OCI-LY7 (cell line): Measurements from ENCODE around the gene PADI3. TPM values are rescaled to one million over a fixed set of nuclear protein-coding genes. Genes with fewer than 3 reads are reported as not detected.

Source experiments
- BruUV-seq: library from RNA; stranded (reverse); fragments of 400-500 nt; replicated peaks from 2 replicates; lab custom pipeline; 2021; lab: Mats Ljungman, UMichigan
- CTCF ChIA-PET: fragments of 300-600 bp; sonication (Branson Sonifier 250); formaldehyde crosslinking; loops from one replicate; lab custom pipeline; 2022; ENCODE audit warnings: antibody characterized with exemption; ENCODE audit not compliant: unreplicated experiment; lab: Charles Lee
- POLR2A ChIA-PET: fragments of 300-600 bp; sonication (Branson Sonifier 250); formaldehyde crosslinking; loops from one replicate; lab custom pipeline; 2022; ENCODE audit warnings: antibody characterized with exemption; lab: Charles Lee
- DNase-seq: peaks from one replicate; pipeline ENCODE4 v3.0.0-alpha.2; 2015; ENCODE audit warnings: low spot score
- H2AFZ ChIP-seq: fragments of 200-600 bp; sonication (generic), shearing (Covaris generic); 2 replicates; pipeline ENCODE4 v1.6.1; 2014; ENCODE audit warnings: mild to moderate bottlenecking, antibody characterized with exemption, low read length, moderate library complexity
- H3K27ac ChIP-seq: fragments of 200-600 bp; sonication (generic); 2 replicates; pipeline ENCODE4 v1.5.1; 2014; ENCODE audit warnings: mixed run types, low read depth, mild to moderate bottlenecking, moderate library complexity, low read length, inconsistent platforms; ENCODE audit not compliant: poor library complexity, severe bottlenecking
- H3K36me3 ChIP-seq: fragments of 200-600 bp; sonication (generic); 2 replicates; pipeline ENCODE4 v1.6.1; 2014; ENCODE audit warnings: mild to moderate bottlenecking, antibody characterized with exemption, low read length, moderate library complexity, mixed read lengths; ENCODE audit not compliant: insufficient read depth
- H3K4me1 ChIP-seq: fragments of 200-600 bp; sonication (generic); 2 replicates; pipeline ENCODE4 v1.5.1; 2014; ENCODE audit warnings: mild to moderate bottlenecking, low read length; ENCODE audit not compliant: insufficient read depth, poor library complexity, severe bottlenecking
- H3K4me2 ChIP-seq: fragments of 200-600 bp; sonication (generic); 2 replicates; pipeline ENCODE4 v1.6.1; 2014; ENCODE audit warnings: mild to moderate bottlenecking, low read length
- H3K4me3 ChIP-seq: fragments of 200-600 bp; sonication (generic); 2 replicates; pipeline ENCODE4 v1.5.1; 2014; ENCODE audit warnings: mild to moderate bottlenecking, low read depth, low read length; ENCODE audit not compliant: poor library complexity, severe bottlenecking
- H3K79me2 ChIP-seq: fragments of 200-600 bp; sonication (generic); 2 replicates; pipeline ENCODE4 v1.6.1; 2016; ENCODE audit warnings: low read depth, mild to moderate bottlenecking, low read length, moderate library complexity, mixed read lengths; ENCODE audit not compliant: insufficient read depth
- H3K9me2 ChIP-seq: fragments of 200-600 bp; sonication (generic); 2 replicates; pipeline ENCODE4 v1.6.1; 2016; ENCODE audit warnings: mild to moderate bottlenecking, low read length, mixed read lengths; ENCODE audit not compliant: insufficient read depth
- H3K9me3 ChIP-seq: fragments of 200-600 bp; sonication (generic); 2 replicates; pipeline ENCODE4 v1.6.1; 2014; ENCODE audit warnings: mild to moderate bottlenecking, mixed run types, low read length, mixed read lengths
- H4K20me1 ChIP-seq: fragments of 200-600 bp; sonication (generic); 2 replicates; pipeline ENCODE4 v1.6.1; 2014; ENCODE audit warnings: mild to moderate bottlenecking, antibody characterized with exemption, low read length, moderate library complexity, mixed read lengths; ENCODE audit not compliant: insufficient read depth
- EZH2phosphoT487 ChIP-seq: fragments of 200-600 bp; sonication (generic); IDR thresholded peaks from 2 replicates; pipeline ENCODE4 v1.6.1; 2018; ENCODE audit warnings: low read depth, borderline replicate concordance, mild to moderate bottlenecking, mixed run types, antibody characterized with exemption, low read length, moderate library complexity, mixed read lengths
- intact Hi-C: fragments of 100-400 bp; cut with micrococcal nuclease; formaldehyde crosslinking; loops from one replicate; pipeline ENCODE4 v1.10.0; 2022; ENCODE audit not compliant: unreplicated experiment
- total RNA-seq, 2 experiments: library from RNA; depleted of rRNA in 1 of 2; stranded (reverse); fragments of >200 nt in 1 of 2; shearing (Covaris generic) in 1 of 2; gene quantifications; 2 replicates each; pipeline ENCODE4 v1.2.3, GENCODE V29; 2014 to 2022
- TF ChIP-seq, protein P1 (sequence below): fragments of 200-600 bp; sonication (generic); conservative IDR thresholded peaks from 2 replicates; pipeline ENCODE4 v1.5.1; 2014; ENCODE audit warnings: mild to moderate bottlenecking, antibody characterized with exemption, low read length, moderate library complexity, mixed read lengths

The PADI3 gene
- total RNA-seq, 2 experiments from 2014 or later: not detected

DNA sequence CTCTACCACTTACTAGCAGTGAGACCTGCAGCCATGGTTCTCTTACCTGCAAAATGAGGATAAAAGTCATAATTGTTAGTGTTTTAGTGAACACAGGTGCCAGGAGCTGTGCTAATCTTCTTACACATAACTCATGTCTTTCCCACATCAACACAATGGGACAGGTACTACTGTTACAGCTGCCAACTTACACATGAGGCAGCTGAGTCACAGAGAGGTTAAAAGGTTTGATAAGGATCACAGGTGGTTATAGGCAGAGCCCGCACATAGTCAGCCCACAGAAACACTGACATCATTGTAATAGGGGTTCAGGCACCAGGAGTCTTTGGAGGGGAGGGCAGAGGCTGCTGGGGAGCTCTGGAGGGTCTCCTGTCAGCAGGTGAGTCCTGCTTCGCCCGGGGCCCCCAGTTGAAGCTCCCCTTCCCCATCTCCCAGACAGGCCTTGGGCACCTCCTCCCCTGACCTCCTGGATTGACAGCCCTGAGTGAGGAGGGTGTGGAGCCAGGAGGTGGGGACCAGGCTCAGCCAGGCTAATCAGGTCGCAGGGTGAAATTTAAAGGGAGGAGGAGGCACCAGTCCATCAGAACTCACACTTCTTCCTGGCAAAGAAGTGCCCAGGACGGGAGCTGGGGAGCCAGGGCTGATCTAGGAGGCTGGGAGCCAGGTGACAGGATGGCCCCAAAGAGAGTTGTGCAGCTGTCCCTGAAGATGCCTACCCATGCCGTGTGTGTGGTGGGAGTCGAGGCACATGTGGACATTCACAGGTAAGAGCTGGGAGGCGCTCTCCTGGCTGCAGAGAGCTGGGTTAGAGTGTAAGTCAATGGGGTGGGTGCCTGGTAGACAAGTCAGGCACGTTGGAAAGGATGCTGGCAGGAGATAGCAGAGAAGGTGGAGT, 44.1 kb upstream of the PADI3 start, which contains the start of gene PADI1:
Gene PADI1 (plus strand): TSS at position 583 of the 895 bp plus-strand sequence. CDS start 90 bp downstream, at position 673.
- Histone ChIP-seq H3K79me2 (no peaks in the 10 kb centered on the region), H3K4me1 (peaks cover 22% of the 10 kb centered on the region), H3K36me3 (no peaks in the 10 kb centered on the region), H3K27ac (no peak within 1 kb of the TSS), H3K4me2 (no peak within 1 kb of the TSS), H2AFZ (no peak within 1 kb of the TSS), H4K20me1 (no peaks in the 10 kb centered on the region), H3K9me2 (no peaks in the 10 kb centered on the region), H3K4me3 (no peak within 1 kb of the TSS), H3K9me3 (no peaks in the 10 kb centered on the region)
- CTCF ChIA-PET: no interaction called here
- no TSS peak for BruUV-seq
- POLR2A ChIA-PET: no interaction called here
- TF ChIP-seq, protein P1, sequence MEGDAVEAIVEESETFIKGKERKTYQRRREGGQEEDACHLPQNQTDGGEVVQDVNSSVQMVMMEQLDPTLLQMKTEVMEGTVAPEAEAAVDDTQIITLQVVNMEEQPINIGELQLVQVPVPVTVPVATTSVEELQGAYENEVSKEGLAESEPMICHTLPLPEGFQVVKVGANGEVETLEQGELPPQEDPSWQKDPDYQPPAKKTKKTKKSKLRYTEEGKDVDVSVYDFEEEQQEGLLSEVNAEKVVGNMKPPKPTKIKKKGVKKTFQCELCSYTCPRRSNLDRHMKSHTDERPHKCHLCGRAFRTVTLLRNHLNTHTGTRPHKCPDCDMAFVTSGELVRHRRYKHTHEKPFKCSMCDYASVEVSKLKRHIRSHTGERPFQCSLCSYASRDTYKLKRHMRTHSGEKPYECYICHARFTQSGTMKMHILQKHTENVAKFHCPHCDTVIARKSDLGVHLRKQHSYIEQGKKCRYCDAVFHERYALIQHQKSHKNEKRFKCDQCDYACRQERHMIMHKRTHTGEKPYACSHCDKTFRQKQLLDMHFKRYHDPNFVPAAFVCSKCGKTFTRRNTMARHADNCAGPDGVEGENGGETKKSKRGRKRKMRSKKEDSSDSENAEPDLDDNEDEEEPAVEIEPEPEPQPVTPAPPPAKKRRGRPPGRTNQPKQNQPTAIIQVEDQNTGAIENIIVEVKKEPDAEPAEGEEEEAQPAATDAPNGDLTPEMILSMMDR: no peak
- no peak for TF ChIP-seq EZH2phosphoT487
- intact Hi-C loops: no loop called here
- no peak for DNase-seq

DNA sequence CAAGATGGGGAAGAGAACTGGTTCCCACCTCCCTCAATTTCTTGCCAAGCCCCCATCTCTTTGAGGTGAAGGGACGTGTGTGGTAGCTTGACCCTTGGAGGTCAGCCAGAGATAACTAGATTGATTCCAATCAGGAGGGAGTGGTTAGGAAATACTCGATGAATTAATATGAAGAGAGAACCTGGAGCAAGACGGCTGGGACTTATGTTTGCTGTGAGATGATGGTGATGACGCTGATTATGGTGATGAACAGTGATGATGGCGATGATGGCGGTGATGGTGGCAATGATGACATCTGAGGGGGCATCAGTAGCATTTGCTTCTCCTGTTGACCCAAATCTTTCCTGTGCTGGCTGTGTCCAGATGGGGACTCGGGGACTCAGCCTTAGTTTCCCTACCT, 43.2 kb upstream of the PADI3 start:
- Histone ChIP-seq H4K20me1 (no peaks in the 10 kb centered on the region), H3K27ac (no peak overlapping the region), H3K4me3 (no peak overlapping the region), H3K9me3 (no peaks in the 10 kb centered on the region), H3K4me2 (no peak overlapping the region), H2AFZ (no peak overlapping the region), H3K36me3 (no peaks in the 10 kb centered on the region), H3K9me2 (no peaks in the 10 kb centered on the region), H3K4me1 (peaks cover 22% of the 10 kb centered on the region), H3K79me2 (no peaks in the 10 kb centered on the region)
- TF ChIP-seq EZH2phosphoT487: no peak
- TF ChIP-seq, protein P1: no peak
- BruUV-seq: no TSS peak
- DNase-seq: no peak
- intact Hi-C loops: no loop called here
- POLR2A ChIA-PET: no interaction called here
- CTCF ChIA-PET: no interaction called here

- intact Hi-C loops: no loop called here
- Histone ChIP-seq H2AFZ (no peak overlapping the region), H4K20me1 (no peaks in the 10 kb centered on the region), H3K27ac (no peak overlapping the region), H3K4me1 (peaks cover 22% of the 10 kb centered on the region), H3K4me3 (no peak overlapping the region), H3K36me3 (no peaks in the 10 kb centered on the region), H3K9me3 (no peaks in the 10 kb centered on the region), H3K9me2 (no peaks in the 10 kb centered on the region), H3K4me2 (no peak overlapping the region), H3K79me2 (no peaks in the 10 kb centered on the region)
- CTCF ChIA-PET: no interaction called here
- BruUV-seq: no TSS peak
- DNase-seq: no peak
- TF ChIP-seq, protein P1: no peak
- no peak for TF ChIP-seq EZH2phosphoT487
- POLR2A ChIA-PET: no interaction called here
Observed at GRCh38 chr1:17206196-17206595, 42.7 kb upstream of the PADI3 start.
